Measurements from ENCODE around the gene SLC39A6. TPM values are rescaled to one million over a fixed set of nuclear protein-coding genes. Genes with fewer than 3 reads are reported as not detected.

Gene SLC39A6
- total RNA-seq, 1 experiment from 2014 or later = 33.9 TPM

DNA sequence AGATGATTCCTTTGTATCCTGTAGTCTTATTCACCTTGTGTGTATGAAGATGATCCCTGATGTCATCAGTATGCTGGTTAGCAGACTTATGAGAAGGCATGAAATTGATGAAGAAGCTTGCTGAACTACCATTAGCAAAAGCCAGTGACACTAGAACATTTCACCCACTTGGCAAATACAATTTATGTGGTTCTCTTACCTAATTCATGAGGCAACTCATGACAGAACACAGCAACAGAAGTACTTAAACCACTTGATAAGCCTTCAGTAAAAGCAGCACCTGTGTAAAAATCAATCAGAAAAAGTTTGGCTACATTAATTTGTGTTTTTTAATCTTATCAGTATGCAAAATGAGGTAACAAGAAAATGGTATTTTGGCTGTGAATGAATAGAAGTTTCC is 16.8 kb downstream of the SLC39A6 start:
- Histone ChIP-seq H2BK20ac (ENCODE audit: low read depth, low read length, poor library complexity, severe bottlenecking) (no peak overlapping the region), H2BK120ac (ENCODE audit: low read depth, low read length, poor library complexity, severe bottlenecking) (no peak overlapping the region), H3K9me3 (ENCODE audit: control insufficient read depth, low read depth, low read length) (no peaks in the 10 kb centered on the region), H4K91ac (ENCODE audit: insufficient read length, low read depth, low read length) (no peak overlapping the region), H2BK12ac (ENCODE audit: insufficient read length, low read depth, low read length) (no peak overlapping the region), H4K5ac (ENCODE audit: insufficient read length, low read depth, low read length) (no peak overlapping the region), H2AFZ (ENCODE audit: low read length) (no peak overlapping the region), H2BK5ac (ENCODE audit: insufficient read length, low read length) (no peak overlapping the region), H3K79me2 (ENCODE audit: insufficient read depth, low read length) (no peaks in the 10 kb centered on the region), H4K20me1 (ENCODE audit: control insufficient read depth, insufficient read depth, insufficient read length) (no peaks in the 10 kb centered on the region), H3K23ac (ENCODE audit: insufficient read length, low read depth, low read length) (no peak overlapping the region), H3K4ac (ENCODE audit: low read depth, low read length) (no peak overlapping the region), H3K27me3 (ENCODE audit: insufficient read depth, low read length) (no peaks in the 10 kb centered on the region), H3K14ac (ENCODE audit: insufficient read depth, low read length) (no peak overlapping the region), H2BK15ac (ENCODE audit: low read depth, low read length) (no peak overlapping the region), H3K9ac (ENCODE audit: extremely low read depth, insufficient read length, low read length) (no peak overlapping the region), H3K4me1 (ENCODE audit: insufficient read depth, low read length) (no peaks in the 10 kb centered on the region), H3K4me2 (ENCODE audit: insufficient read depth, insufficient read length, low read length) (no peak overlapping the region), H3K56ac (ENCODE audit: insufficient read length, low read depth, low read length) (no peak overlapping the region), H3K18ac (ENCODE audit: insufficient read length, low read depth, low read length) (no peak overlapping the region), H3T11ph (ENCODE audit: low read length) (no peak overlapping the region), H3K27ac (ENCODE audit: insufficient read length, low read depth, low read length) (no peak overlapping the region), H2AK5ac (ENCODE audit: insufficient read length, low read length) (no peak overlapping the region), H4K8ac (replicated peaks; ENCODE audit: insufficient read length, low read depth, low read length) (no peak overlapping the region), H3K79me1 (ENCODE audit: insufficient read depth, low read depth, low read length, poor library complexity, severe bottlenecking) (no peaks in the 10 kb centered on the region), H3K23me2 (ENCODE audit: insufficient read length, low read depth, low read length, poor library complexity, severe bottlenecking) (no peaks in the 10 kb centered on the region)
- no peaks in the 10 kb centered on the region for H3K9me3 Mint-ChIP-seq
- no peaks in the 10 kb centered on the region for H3K4me1 Mint-ChIP-seq
- no peak overlapping the region for H3K27ac Mint-ChIP-seq
- no peak for DNase-seq
- TF ChIP-seq, protein P1, sequence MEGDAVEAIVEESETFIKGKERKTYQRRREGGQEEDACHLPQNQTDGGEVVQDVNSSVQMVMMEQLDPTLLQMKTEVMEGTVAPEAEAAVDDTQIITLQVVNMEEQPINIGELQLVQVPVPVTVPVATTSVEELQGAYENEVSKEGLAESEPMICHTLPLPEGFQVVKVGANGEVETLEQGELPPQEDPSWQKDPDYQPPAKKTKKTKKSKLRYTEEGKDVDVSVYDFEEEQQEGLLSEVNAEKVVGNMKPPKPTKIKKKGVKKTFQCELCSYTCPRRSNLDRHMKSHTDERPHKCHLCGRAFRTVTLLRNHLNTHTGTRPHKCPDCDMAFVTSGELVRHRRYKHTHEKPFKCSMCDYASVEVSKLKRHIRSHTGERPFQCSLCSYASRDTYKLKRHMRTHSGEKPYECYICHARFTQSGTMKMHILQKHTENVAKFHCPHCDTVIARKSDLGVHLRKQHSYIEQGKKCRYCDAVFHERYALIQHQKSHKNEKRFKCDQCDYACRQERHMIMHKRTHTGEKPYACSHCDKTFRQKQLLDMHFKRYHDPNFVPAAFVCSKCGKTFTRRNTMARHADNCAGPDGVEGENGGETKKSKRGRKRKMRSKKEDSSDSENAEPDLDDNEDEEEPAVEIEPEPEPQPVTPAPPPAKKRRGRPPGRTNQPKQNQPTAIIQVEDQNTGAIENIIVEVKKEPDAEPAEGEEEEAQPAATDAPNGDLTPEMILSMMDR (conservative IDR thresholded peaks at IDR 0.05) = no peak
- H3K36me3 Mint-ChIP-seq (ENCODE audit: insufficient read depth in 1 of 3, low read depth in 3 of 3) = peaks cover 30 to 71% (median 64%) of the 10 kb centered on the region in 3 experiments
- H3K27me3 Mint-ChIP-seq (ENCODE audit: low read depth) = no peaks in the 10 kb centered on the region
- no peak overlapping the region for H3K4me3 Mint-ChIP-seq

Data from H9 (cell line).